SK-N-SH (cell line): ENCODE results near the gene RBM12. TPM values are rescaled to one million over a fixed set of nuclear protein-coding genes. Genes with fewer than 3 reads are reported as not detected.
A peak's percentile ranks its signal among the peaks of the same experiment; 100 is the strongest.

ENCODE experiments used
- CTCF ChIA-PET: fragments of 300-600, 350-600 bp; formaldehyde crosslinking; extraction: SDS; loops from one replicate; lab custom pipeline; 2021; lab: Yijun Ruan, JAX
- POLR2A ChIA-PET: fragments of 350-600 bp; sonication (Branson Sonifier 250); formaldehyde crosslinking; extraction: SDS; loops from one replicate; lab custom pipeline; 2020; ENCODE audit warnings: antibody characterized with exemption, inconsistent platforms; lab: Yijun Ruan, JAX
- DNase-seq: peaks from one replicate; pipeline ENCODE4 v3.0.0; 2012
- H2AFZ ChIP-seq: fragments of 200-600 bp; sonication (generic); 2 replicates; pipeline ENCODE4 v1.8.1; 2016; ENCODE audit warnings: antibody characterized with exemption, mild to moderate bottlenecking, low read depth
- H3F3A ChIP-seq: fragments of 200-600 bp; sonication (generic); replicated peaks from 2 replicates; pipeline ENCODE3; 2016; ENCODE audit warnings: antibody characterized with exemption, mild to moderate bottlenecking; ENCODE audit not compliant: insufficient read depth
- H3K27ac ChIP-seq, 2 experiments: fragments of 200-500 bp in 1 of 2; fragments of 200-600 bp in 1 of 2; sonication (Bioruptor generic) in 1 of 2; sonication (generic), shearing (Covaris generic) in 1 of 2; 2 replicates each; pipeline versions ENCODE4 v1.5.1 to v1.6.1; 2014 to 2016; ENCODE audit warnings: low read depth in 2 of 2, inconsistent platforms in 1 of 2, low read length in 1 of 2, mild to moderate bottlenecking in 1 of 2, mixed read lengths in 1 of 2
- H3K27me3 ChIP-seq: fragments of 200-600 bp; sonication (generic), shearing (Covaris generic); 2 replicates; pipeline ENCODE4 v1.6.1; 2016; ENCODE audit warnings: mixed run types; ENCODE audit not compliant: insufficient read depth
- H3K36me3 ChIP-seq, 2 experiments: fragments of 200-500 bp in 1 of 2; fragments of 200-600 bp in 1 of 2; sonication (Bioruptor generic) in 1 of 2; sonication (generic) in 1 of 2; replicated peaks in 1 of 2; 2 replicates each; pipeline versions ENCODE3 to v1.5.1; 2014 to 2016; ENCODE audit warnings: low read length in 1 of 2, mild to moderate bottlenecking in 1 of 2; ENCODE audit not compliant: insufficient read depth in 2 of 2, control insufficient read depth in 1 of 2
- H3K4me1 ChIP-seq, 2 experiments: fragments of 200-500 bp in 1 of 2; fragments of 200-600 bp in 1 of 2; sonication (Bioruptor generic) in 1 of 2; sonication (generic), shearing (Covaris generic) in 1 of 2; 2 replicates each; pipeline versions ENCODE4 v1.5.1 to v1.6.1; 2014 to 2016; ENCODE audit warnings: low read depth in 1 of 2, low read length in 1 of 2, mixed run types in 1 of 2; ENCODE audit not compliant: insufficient read depth in 2 of 2, control insufficient read depth in 1 of 2
- H3K4me2 ChIP-seq: fragments of 200-600 bp; sonication (generic), shearing (Covaris generic); 2 replicates; pipeline ENCODE4 v1.6.1; 2017; ENCODE audit warnings: mixed run types
- H3K4me3 ChIP-seq, 2 experiments: fragments of 200-500 bp in 1 of 2; fragments of 200-600 bp in 1 of 2; sonication (Bioruptor generic) in 1 of 2; sonication (generic), shearing (Covaris generic) in 1 of 2; 2 replicates each; pipeline versions ENCODE4 v1.5.1 to v1.8.1; 2014 to 2016; ENCODE audit warnings: low read depth in 2 of 2, inconsistent platforms in 1 of 2, low read length in 1 of 2, mild to moderate bottlenecking in 1 of 2, mixed read lengths in 1 of 2, moderate library complexity in 1 of 2
- H3K79me2 ChIP-seq: fragments of 200-600 bp; sonication (generic); 2 replicates; pipeline ENCODE4 v1.8.1; 2017; ENCODE audit warnings: mild to moderate bottlenecking; ENCODE audit not compliant: insufficient read depth
- H3K9ac ChIP-seq: fragments of 200-600 bp; sonication (generic); 2 replicates; pipeline ENCODE4 v1.6.1; 2017; ENCODE audit warnings: mixed run types
- H3K9me2 ChIP-seq: fragments of 200-600 bp; sonication (generic); 2 replicates; pipeline ENCODE4 v1.6.1; 2017; ENCODE audit warnings: mixed run types
- H3K9me3 ChIP-seq: fragments of 200-600 bp; sonication (generic); 2 replicates; pipeline ENCODE4 v1.6.1; 2017; ENCODE audit warnings: mixed run types, mild to moderate bottlenecking, moderate library complexity
- H4K20me1 ChIP-seq: fragments of 200-600 bp; sonication (generic); 2 replicates; pipeline ENCODE4 v1.6.1; 2017; ENCODE audit warnings: mild to moderate bottlenecking, mixed run types; ENCODE audit not compliant: insufficient read depth
- CTCF ChIP-seq: fragments of 200-600 bp; sonication (generic); IDR thresholded peaks from 2 replicates; pipeline ENCODE4 v1.6.1; 2017; ENCODE audit warnings: antibody characterized with exemption, mild to moderate bottlenecking, moderate library complexity
- FOSL2 ChIP-seq: IDR thresholded peaks from 2 replicates; pipeline ENCODE4 v1.4.0; 2012; ENCODE audit warnings: low read depth, mild to moderate bottlenecking, moderate library complexity, borderline replicate concordance
- GABPA ChIP-seq: IDR thresholded peaks from 2 replicates; pipeline ENCODE4 v1.4.0; 2012; ENCODE audit warnings: low read depth, mild to moderate bottlenecking
- MEF2A ChIP-seq: IDR thresholded peaks from 2 replicates; pipeline ENCODE4 v1.4.0; 2012; ENCODE audit warnings: low read depth, borderline replicate concordance
- PBX3 ChIP-seq: IDR thresholded peaks from 2 replicates; pipeline ENCODE4; 2012
- POLR2AphosphoS5 ChIP-seq: IDR thresholded peaks from 2 replicates; pipeline ENCODE4 v1.6.1; 2012; ENCODE audit warnings: low read depth, low read length
- RAD21 ChIP-seq: IDR thresholded peaks from 2 replicates; pipeline ENCODE4 v1.6.1; 2012; ENCODE audit warnings: mild to moderate bottlenecking, low read length
- REST ChIP-seq: IDR thresholded peaks from 2 replicates; pipeline ENCODE4 v1.6.1; 2012; ENCODE audit warnings: mild to moderate bottlenecking, low read depth, low read length, moderate library complexity
- SMC3 ChIP-seq: IDR thresholded peaks from 2 replicates; pipeline ENCODE4 v1.6.1; 2012; ENCODE audit warnings: low read depth, low read length, improper control_type of control experiment
- TCF12 ChIP-seq: IDR thresholded peaks from 2 replicates; pipeline ENCODE4 v1.4.0; 2012
- TEAD4 ChIP-seq: IDR thresholded peaks from 2 replicates; pipeline ENCODE4 v1.4.0; 2012; ENCODE audit warnings: mild to moderate bottlenecking, borderline replicate concordance; ENCODE audit not compliant: insufficient read depth
- USF2 ChIP-seq: fragments of 150-350 bp; IDR thresholded peaks from 2 replicates; pipeline ENCODE4 v1.6.1; 2017; ENCODE audit warnings: antibody characterized with exemption, low read length, low read depth, borderline replicate concordance
- WGBS: methylation state at CpG from one replicate; pipeline ENCODE4 v1.1.6; 2017; ENCODE audit warnings: low lambda C conversion rate; 5-methylcytosine and 5-hydroxymethylcytosine counted together
- polyA plus RNA-seq, 3 experiments: library from polyadenylated mRNA; depleted of rRNA; stranded (reverse); fragments of >200 nt; gene quantifications; 2 replicates each; pipeline ENCODE4 v1.2.3, GENCODE V29; 2012

The RBM12 gene
- polyA plus RNA-seq, 1 of the 3 experiments (the other 2 are of a cell fraction), result 41.9 TPM

GRCh38 chr20:35662551-35662950 is 2.1 kb downstream of the RBM12 start:
- Histone ChIP-seq H3K9me2 (no peaks in the 10 kb centered on the region), H3F3A (peaks cover 26% of the 10 kb centered on the region), H3K27me3 (no peaks in the 10 kb centered on the region), H4K20me1 (peaks cover 65% of the 10 kb centered on the region), H2AFZ (no peak overlapping the region), H3K9ac (peak overlapping the region; percentile 98; the same call in 1 of the 2 replicates), H3K79me2 (peaks cover 73% of the 10 kb centered on the region), H3K4me1 (peaks cover 10 to 13% of the 10 kb centered on the region in 2 experiments; a peak in 2 of 4 replicates), H3K36me3 (peaks cover 0 to under 1% of the 10 kb centered on the region in 2 experiments), H3K27ac (0 out of 4 replicates have a peak overlapping the region, but pooled peaks of 1 of the 2 experiments have one; percentile 3), H3K9me3 (no peaks in the 10 kb centered on the region), H3K4me2 (peak overlapping the region; percentile 97), H3K4me3 (peak overlapping the region; percentile 78 to 83)
- ChIA-PET POLR2A (no interaction called here), CTCF (interaction anchor here (0.7 to 2.9 kb wide), 4 partner anchors 43 to 330 kb away, joined by 3 to 16 read pairs (median 9); no protein-coding TSS in a partner anchor)
- TF ChIP-seq RAD21 (no peak), CTCF (no peak), TCF12 (no peak), REST (no peak), PBX3 (no peak), POLR2AphosphoS5 (no peak), TEAD4 (no peak), MEF2A (no peak)
- WGBS, result 17% methylated on average over 2 of the region's 2 CpGs
- no peak for DNase-seq

GRCh38 chr20:35661908-35662307 is 2.8 kb downstream of the RBM12 start:
- Histone ChIP-seq H3F3A (peaks cover 27% of the 10 kb centered on the region), H3K79me2 (peaks cover 79% of the 10 kb centered on the region), H2AFZ (no peak overlapping the region), H3K4me1 (peaks cover 10 to 13% of the 10 kb centered on the region in 2 experiments; a peak in 2 of 4 replicates), H3K9me2 (no peaks in the 10 kb centered on the region), H3K36me3 (peaks cover 5 to 6% of the 10 kb centered on the region in 2 experiments), H3K9me3 (no peaks in the 10 kb centered on the region), H3K27ac (peak overlapping the region in 1 of 2 experiments; percentile 27; a peak in 1 of 4 replicates), H3K4me2 (peak overlapping the region; percentile 97), H3K4me3 (peak overlapping the region; percentile 78 to 83; a peak in 3 of 4 replicates), H3K27me3 (no peaks in the 10 kb centered on the region), H3K9ac (peak overlapping the region; percentile 98; the same call in 1 of the 2 replicates), H4K20me1 (peaks cover 72% of the 10 kb centered on the region)
- no peak for DNase-seq
- 13% methylated on average over 3 of the region's 3 CpGs for WGBS
- ChIA-PET POLR2A (interaction anchor here (1.2 kb wide), 1 partner anchor 46 kb away, joined by 3 read pairs; the partner anchor contains the start of gene SPAG4), CTCF (interaction anchor here (2.9 kb wide), 1 partner anchor 43 kb away, joined by 16 read pairs; no protein-coding TSS in a partner anchor)
- TF ChIP-seq GABPA (no peak), USF2 (no peak), FOSL2 (no peak), SMC3 (no peak)
- TF ChIP-seq, all 33 proteins: peak for 0
